Rectal smooth muscle tissue (tissue), 1 donor: Measurements from ENCODE around the gene TRIOBP.

Experiments
- H3K27ac ChIP-seq: one replicate; pipeline ENCODE4 v1.7.0; 2013; ENCODE audit warnings: low read depth, low read length, inconsistent platforms
- H3K27me3 ChIP-seq: one replicate; pipeline ENCODE4 v1.7.0; 2013; ENCODE audit warnings: low read length; ENCODE audit not compliant: control insufficient read depth, insufficient read depth
- H3K36me3 ChIP-seq: one replicate; pipeline ENCODE4 v1.7.0; 2013; ENCODE audit warnings: low read length; ENCODE audit not compliant: control insufficient read depth, insufficient read depth
- H3K4me1 ChIP-seq: one replicate; pipeline ENCODE4 v1.7.0; 2013; ENCODE audit warnings: low read length; ENCODE audit not compliant: control insufficient read depth, insufficient read depth
- H3K4me3 ChIP-seq: one replicate; pipeline ENCODE4 v1.7.0; 2013; ENCODE audit warnings: low read length
- H3K9ac ChIP-seq: one replicate; pipeline ENCODE4 v1.7.0; 2013; ENCODE audit warnings: low read length

Gene TRIOBP

GRCh38 chr22:37804352-37804880 is 107.6 kb downstream of the TRIOBP start:
- Histone ChIP-seq H3K27ac (peak overlapping the region; percentile 93), H3K4me3 (peak overlapping the region; percentile 60), H3K9ac (peak overlapping the region; percentile 21), H3K4me1 (peaks cover 14% of the 10 kb centered on the region), H3K27me3 (no peaks in the 10 kb centered on the region), H3K36me3 (no peaks in the 10 kb centered on the region)

- H3K4me3 ChIP-seq, result peak overlapping the region; percentile 60
- peaks cover 14% of the 10 kb centered on the region for H3K4me1 ChIP-seq
- H3K27me3 ChIP-seq, result no peaks in the 10 kb centered on the region
- peak overlapping the region; percentile 76 for H3K9ac ChIP-seq
- H3K27ac ChIP-seq, result peak overlapping the region; percentile 93
- no peaks in the 10 kb centered on the region for H3K36me3 ChIP-seq
These were observed 108.3 kb downstream of the TRIOBP start for GRCh38 chr22:37804881-37805809.

GRCh38 chr22:37805810-37806277 is 109.0 kb downstream of the TRIOBP start:
- H3K4me3 ChIP-seq, result peak overlapping the region; percentile 60
- H3K27ac ChIP-seq, result peak overlapping the region; percentile 93
- no peak overlapping the region for H3K9ac ChIP-seq
- H3K27me3 ChIP-seq, result no peaks in the 10 kb centered on the region
- no peaks in the 10 kb centered on the region for H3K36me3 ChIP-seq
- peaks cover 14% of the 10 kb centered on the region for H3K4me1 ChIP-seq

GRCh38 chr22:37806409-37807333 is 109.8 kb downstream of the TRIOBP start:
- Histone ChIP-seq H3K36me3 (no peaks in the 10 kb centered on the region), H3K4me3 (peak overlapping the region; percentile 60), H3K4me1 (peaks cover 14% of the 10 kb centered on the region), H3K27ac (peak overlapping the region; percentile 93), H3K27me3 (no peaks in the 10 kb centered on the region), H3K9ac (peak overlapping the region; percentile 45)

DNA sequence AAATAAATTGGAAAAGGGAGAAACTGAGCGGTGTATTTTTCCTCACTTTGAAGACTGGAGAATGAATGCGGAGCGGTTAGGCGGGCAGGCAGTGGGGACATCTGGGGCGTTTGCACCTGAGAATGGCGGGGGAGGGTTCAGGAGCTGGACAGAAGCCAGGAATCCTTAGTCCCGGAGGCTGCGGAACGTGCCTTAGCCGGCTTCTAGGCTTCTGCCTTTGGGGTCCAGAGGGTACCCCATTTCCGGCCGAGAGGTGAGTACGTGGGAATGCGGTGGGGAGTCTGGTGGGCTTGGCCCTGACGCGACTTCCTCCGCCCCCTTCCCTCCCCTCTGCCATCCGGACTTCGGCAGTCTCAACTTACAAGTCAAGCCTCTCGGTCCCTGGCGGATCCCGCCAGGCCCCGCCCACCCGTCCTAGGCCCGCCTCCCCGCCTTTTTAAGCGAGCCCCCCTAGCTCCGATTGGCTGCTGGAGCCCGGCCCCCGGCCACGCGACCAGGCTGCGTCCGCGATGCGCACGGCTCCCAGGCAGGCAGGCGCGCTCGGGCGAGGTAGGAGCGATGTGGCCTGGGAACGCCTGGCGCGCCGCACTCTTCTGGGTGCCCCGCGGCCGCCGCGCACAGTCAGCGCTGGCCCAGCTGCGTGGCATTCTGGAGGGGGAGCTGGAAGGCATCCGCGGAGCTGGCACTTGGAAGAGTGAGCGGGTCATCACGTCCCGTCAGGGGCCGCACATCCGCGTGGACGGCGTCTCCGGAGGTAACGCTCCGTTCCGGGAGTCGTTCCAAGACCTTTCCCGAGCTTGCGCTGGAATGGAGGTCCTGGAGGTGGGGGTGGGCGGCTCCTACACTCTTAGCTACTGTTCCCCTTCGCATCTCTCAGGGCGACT is 110.8 kb downstream of the TRIOBP start, which contains the start of gene GCAT:
Gene GCAT, plus strand, starts transcription at position 525 of the 884 bp plus-strand sequence. Its CDS starts 34 bp downstream, at position 559.
- Histone ChIP-seq H3K36me3 (no peaks in the 10 kb centered on the region), H3K27ac (peak within 1 kb of the TSS; percentile 93), H3K4me3 (peak within 1 kb of the TSS; percentile 80), H3K4me1 (peaks cover 14% of the 10 kb centered on the region), H3K27me3 (no peaks in the 10 kb centered on the region), H3K9ac (peak within 1 kb of the TSS; percentile 45)

- peak overlapping the region; percentile 80 for H3K4me3 ChIP-seq
- H3K4me1 ChIP-seq, result peaks cover 9% of the 10 kb centered on the region
- peak overlapping the region; percentile 53 for H3K27ac ChIP-seq
- no peaks in the 10 kb centered on the region for H3K27me3 ChIP-seq
- peak overlapping the region; percentile 10 for H3K9ac ChIP-seq
- H3K36me3 ChIP-seq, result no peaks in the 10 kb centered on the region
These were observed 111.4 kb downstream of the TRIOBP start for GRCh38 chr22:37808294-37808657.

DNA sequence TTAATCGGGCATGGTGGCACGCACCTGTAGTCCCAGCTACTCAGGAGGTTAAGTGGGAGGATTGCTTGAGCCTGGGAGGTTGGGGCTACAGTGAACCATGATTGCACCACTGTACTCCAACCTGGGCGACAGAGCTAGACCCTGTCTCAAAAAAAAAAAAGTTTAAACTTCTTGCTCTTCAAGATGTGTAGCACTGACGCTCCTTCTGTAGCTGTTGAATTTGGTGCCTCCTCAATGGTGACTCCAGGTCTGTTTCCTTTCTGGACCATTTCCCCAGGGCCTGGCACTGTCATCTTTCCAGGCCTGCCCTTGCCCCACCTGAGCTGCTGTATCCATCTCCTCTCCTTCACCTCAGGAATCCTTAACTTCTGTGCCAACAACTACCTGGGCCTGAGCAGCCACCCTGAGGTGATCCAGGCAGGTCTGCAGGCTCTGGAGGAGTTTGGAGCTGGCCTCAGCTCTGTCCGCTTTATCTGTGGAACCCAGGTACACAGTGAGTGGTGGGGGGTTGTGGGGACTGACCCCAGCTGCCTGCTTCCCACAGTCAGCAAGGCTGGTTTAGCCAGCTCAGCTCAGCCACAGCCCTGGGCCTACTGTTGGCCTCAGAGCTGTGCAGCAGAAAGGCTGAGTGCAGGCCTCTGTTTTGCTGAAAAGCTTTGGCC is 113.0 kb downstream of the TRIOBP start:
- Histone ChIP-seq H3K27ac (no peak overlapping the region), H3K9ac (no peak overlapping the region), H3K36me3 (no peaks in the 10 kb centered on the region), H3K27me3 (no peaks in the 10 kb centered on the region), H3K4me1 (peaks cover 9% of the 10 kb centered on the region), H3K4me3 (no peak overlapping the region)

GRCh38 chr22:37811867-37812266 is 115.0 kb downstream of the TRIOBP start:
- Histone ChIP-seq H3K27me3 (no peaks in the 10 kb centered on the region), H3K9ac (no peak overlapping the region), H3K27ac (no peak overlapping the region), H3K4me3 (no peak overlapping the region), H3K36me3 (no peaks in the 10 kb centered on the region), H3K4me1 (peaks cover 4% of the 10 kb centered on the region)

DNA sequence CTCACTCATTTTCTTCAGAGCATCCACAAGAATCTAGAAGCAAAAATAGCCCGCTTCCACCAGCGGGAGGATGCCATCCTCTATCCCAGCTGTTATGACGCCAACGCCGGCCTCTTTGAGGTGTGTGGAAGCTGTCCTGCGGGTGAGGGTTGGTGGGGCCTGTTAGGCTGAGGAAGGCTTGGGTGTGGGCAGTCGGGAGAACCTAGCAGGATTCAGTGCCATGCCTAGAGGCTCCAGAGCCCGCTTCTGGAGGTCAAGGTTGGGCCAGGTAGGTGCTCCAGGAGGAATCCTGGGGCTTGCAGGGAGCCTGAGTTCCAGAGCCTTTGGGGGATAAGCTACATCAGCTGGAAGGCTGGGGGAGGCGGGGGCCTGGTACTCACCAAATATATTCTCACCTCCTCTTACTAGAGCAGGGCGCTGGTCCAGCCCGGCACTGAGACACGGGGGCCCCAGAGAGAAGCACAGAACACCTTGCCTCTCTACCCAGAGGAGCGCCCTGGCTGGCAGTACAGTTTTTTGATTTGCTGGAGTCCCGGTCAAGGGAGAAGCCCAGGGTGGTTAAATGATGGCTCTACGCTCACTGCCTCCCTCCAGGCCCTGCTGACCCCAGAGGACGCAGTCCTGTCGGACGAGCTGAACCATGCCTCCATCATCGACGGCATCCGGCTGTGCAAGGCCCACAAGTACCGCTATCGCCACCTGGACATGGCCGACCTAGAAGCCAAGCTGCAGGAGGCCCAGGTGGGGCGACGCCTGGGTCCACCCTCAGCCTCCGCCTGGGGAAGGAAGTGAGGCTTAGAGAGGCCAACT is 116.2 kb downstream of the TRIOBP start:
- H3K36me3 ChIP-seq, result no peaks in the 10 kb centered on the region
- no peak overlapping the region for H3K9ac ChIP-seq
- no peaks in the 10 kb centered on the region for H3K27me3 ChIP-seq
- H3K4me1 ChIP-seq, result peaks cover 7% of the 10 kb centered on the region
- H3K27ac ChIP-seq, result no peak overlapping the region
- H3K4me3 ChIP-seq, result no peak overlapping the region

DNA sequence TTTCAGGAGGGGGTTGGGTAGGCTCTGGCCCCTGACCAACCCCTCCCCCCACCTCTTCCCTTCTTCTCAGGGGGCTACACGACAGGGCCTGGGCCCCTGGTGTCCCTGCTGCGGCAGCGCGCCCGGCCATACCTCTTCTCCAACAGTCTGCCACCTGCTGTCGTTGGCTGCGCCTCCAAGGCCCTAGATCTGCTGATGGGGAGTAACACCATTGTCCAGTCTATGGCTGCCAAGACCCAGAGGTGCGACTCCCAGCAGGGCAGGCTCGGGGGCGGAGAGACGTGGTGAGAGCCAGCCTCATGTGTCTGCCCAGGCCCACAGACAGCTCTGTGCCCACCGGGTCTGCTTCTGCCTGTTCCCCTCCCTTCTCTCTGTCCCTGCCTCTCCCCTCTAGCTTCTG is 118.7 kb downstream of the TRIOBP start:
- peaks cover 4% of the 10 kb centered on the region for H3K4me1 ChIP-seq
- peaks cover 4% of the 10 kb centered on the region for H3K27me3 ChIP-seq
- no peak overlapping the region for H3K9ac ChIP-seq
- no peaks in the 10 kb centered on the region for H3K36me3 ChIP-seq
- no peak overlapping the region for H3K4me3 ChIP-seq
- H3K27ac ChIP-seq, result no peak overlapping the region
